Astrocyte (in vitro differentiated cells and primary cell): ENCODE results near the gene LRRC7. TPM values are rescaled to one million over a fixed set of nuclear protein-coding genes. Genes with fewer than 3 reads are reported as not detected.
A peak's percentile ranks its signal among the peaks of the same experiment; 100 is the strongest.

Experiments
- DNase-seq: peaks from one replicate; pipeline ENCODE4 v3.0.0-alpha.2; 2010; ENCODE audit warnings: low read depth
- FAIRE-seq: peaks from 2 replicates; lab custom pipeline; 2011; peaks lifted over from hg19 to GRCh38; lab: Jason Lieb, UNC
- H2AFZ ChIP-seq: 2 replicates; pipeline ENCODE4 v1.6.0; 2012; ENCODE audit warnings: low read depth, low read length, inconsistent platforms
- H3K27ac ChIP-seq: 2 replicates; pipeline ENCODE4 v1.5.1; 2011; ENCODE audit warnings: low read depth, low read length, inconsistent platforms
- H3K27me3 ChIP-seq: 2 replicates; pipeline ENCODE4 v1.6.0; 2011; ENCODE audit warnings: low read length, inconsistent platforms; ENCODE audit not compliant: insufficient read depth
- H3K36me3 ChIP-seq: 2 replicates; pipeline ENCODE4 v1.5.1; 2011; ENCODE audit warnings: low read length, inconsistent platforms; ENCODE audit not compliant: insufficient read depth
- H3K4me1 ChIP-seq: 2 replicates; pipeline ENCODE4 v1.5.1; 2011; ENCODE audit warnings: low read length, inconsistent platforms; ENCODE audit not compliant: insufficient read depth
- H3K4me2 ChIP-seq: 2 replicates; pipeline ENCODE4 v1.6.0; 2012; ENCODE audit warnings: low read length, inconsistent platforms
- H3K4me3 ChIP-seq: 2 replicates; pipeline ENCODE4 v1.5.1; 2011; ENCODE audit warnings: low read depth, mild to moderate bottlenecking, low read length, inconsistent platforms; ENCODE audit not compliant: insufficient read depth
- H3K79me2 ChIP-seq: 2 replicates; pipeline ENCODE4 v1.6.0; 2012; ENCODE audit warnings: mild to moderate bottlenecking, low read length, inconsistent platforms; ENCODE audit not compliant: insufficient read depth
- H3K9ac ChIP-seq: 2 replicates; pipeline ENCODE4 v1.6.0; 2012; ENCODE audit warnings: mild to moderate bottlenecking, low read length, inconsistent platforms
- H3K9me3 ChIP-seq: 2 replicates; pipeline ENCODE4 v1.5.1; 2012; ENCODE audit warnings: low read depth, mild to moderate bottlenecking, low read length, inconsistent platforms; ENCODE audit not compliant: insufficient read depth
- H4K20me1 ChIP-seq: 2 replicates; pipeline ENCODE4 v1.6.0; 2012; ENCODE audit warnings: low read length, inconsistent platforms; ENCODE audit not compliant: insufficient read depth
- H3K27ac Mint-ChIP-seq: one replicate; pipeline ENCODE4 v1.8.0; 2021; ENCODE audit warnings: mild to moderate bottlenecking, mixed read lengths; ENCODE audit not compliant: unreplicated experiment
- H3K27me3 Mint-ChIP-seq: one replicate; pipeline ENCODE4 v1.8.0; 2021; ENCODE audit warnings: low read depth, mixed read lengths; ENCODE audit not compliant: unreplicated experiment
- H3K36me3 Mint-ChIP-seq: one replicate; pipeline ENCODE4 v1.8.0; 2021; ENCODE audit warnings: low read depth, mixed read lengths; ENCODE audit not compliant: unreplicated experiment
- H3K4me1 Mint-ChIP-seq: one replicate; pipeline ENCODE4 v1.8.0; 2021; ENCODE audit warnings: low read depth, mixed read lengths; ENCODE audit not compliant: unreplicated experiment
- H3K4me3 Mint-ChIP-seq: one replicate; pipeline ENCODE4 v1.8.0; 2021; ENCODE audit warnings: mild to moderate bottlenecking, moderate library complexity, mixed read lengths; ENCODE audit not compliant: unreplicated experiment
- H3K9me3 Mint-ChIP-seq: one replicate; pipeline ENCODE4 v1.8.0; 2021; ENCODE audit warnings: mild to moderate bottlenecking, mixed read lengths; ENCODE audit not compliant: unreplicated experiment
- EZH2 ChIP-seq: IDR thresholded peaks from 2 replicates; pipeline ENCODE4 v1.6.1; 2012; ENCODE audit warnings: mild to moderate bottlenecking, low read length, inconsistent platforms; ENCODE audit not compliant: insufficient read depth
- total RNA-seq: library from RNA; stranded (reverse); gene quantifications from 2 replicates; pipeline ENCODE4 v1.2.1, GENCODE V29; 2021
- TF ChIP-seq, protein P1 (sequence below): IDR thresholded peaks from 2 replicates; pipeline ENCODE4 v1.5.1; 2011; ENCODE audit warnings: low read depth, mild to moderate bottlenecking, inconsistent platforms, low read length, moderate library complexity; ENCODE audit not compliant: insufficient read depth

Gene LRRC7
- total RNA-seq, 1 donor from 2014 or later: 0.27 TPM

GRCh38 chr1:70142075-70142474 is 574.4 kb downstream of the LRRC7 start:
- Mint-ChIP-seq H3K36me3 (no peaks in the 10 kb centered on the region), H3K4me3 (no peak overlapping the region), H3K4me1 (peaks cover 32% of the 10 kb centered on the region), H3K27ac (no peak overlapping the region), H3K27me3 (no peaks in the 10 kb centered on the region), H3K9me3 (no peaks in the 10 kb centered on the region)
- H3K4me1 ChIP-seq: peaks cover 4% of the 10 kb centered on the region
- no peaks in the 10 kb centered on the region for H3K27me3 ChIP-seq
- no peak overlapping the region for H2AFZ ChIP-seq
- no peak overlapping the region for H3K4me3 ChIP-seq
- H3K27ac ChIP-seq: no peak overlapping the region
- no peaks in the 10 kb centered on the region for H3K79me2 ChIP-seq
- H3K36me3 ChIP-seq: peaks cover 4% of the 10 kb centered on the region
- FAIRE-seq (no peak), DNase-seq (no peak)
- no peak overlapping the region for H3K9ac ChIP-seq
- H3K9me3 ChIP-seq: no peaks in the 10 kb centered on the region
- H4K20me1 ChIP-seq: no peaks in the 10 kb centered on the region
- H3K4me2 ChIP-seq: no peak overlapping the region
- TF ChIP-seq, protein P1, sequence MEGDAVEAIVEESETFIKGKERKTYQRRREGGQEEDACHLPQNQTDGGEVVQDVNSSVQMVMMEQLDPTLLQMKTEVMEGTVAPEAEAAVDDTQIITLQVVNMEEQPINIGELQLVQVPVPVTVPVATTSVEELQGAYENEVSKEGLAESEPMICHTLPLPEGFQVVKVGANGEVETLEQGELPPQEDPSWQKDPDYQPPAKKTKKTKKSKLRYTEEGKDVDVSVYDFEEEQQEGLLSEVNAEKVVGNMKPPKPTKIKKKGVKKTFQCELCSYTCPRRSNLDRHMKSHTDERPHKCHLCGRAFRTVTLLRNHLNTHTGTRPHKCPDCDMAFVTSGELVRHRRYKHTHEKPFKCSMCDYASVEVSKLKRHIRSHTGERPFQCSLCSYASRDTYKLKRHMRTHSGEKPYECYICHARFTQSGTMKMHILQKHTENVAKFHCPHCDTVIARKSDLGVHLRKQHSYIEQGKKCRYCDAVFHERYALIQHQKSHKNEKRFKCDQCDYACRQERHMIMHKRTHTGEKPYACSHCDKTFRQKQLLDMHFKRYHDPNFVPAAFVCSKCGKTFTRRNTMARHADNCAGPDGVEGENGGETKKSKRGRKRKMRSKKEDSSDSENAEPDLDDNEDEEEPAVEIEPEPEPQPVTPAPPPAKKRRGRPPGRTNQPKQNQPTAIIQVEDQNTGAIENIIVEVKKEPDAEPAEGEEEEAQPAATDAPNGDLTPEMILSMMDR: peak; percentile 9
- TF ChIP-seq EZH2: no peak

- H3K27ac Mint-ChIP-seq: peak overlapping the region; percentile 86
- FAIRE-seq (no peak), DNase-seq (peak; percentile 16)
- H2AFZ ChIP-seq: no peak overlapping the region
- peaks cover 2% of the 10 kb centered on the region for H3K36me3 Mint-ChIP-seq
- H3K9ac ChIP-seq: no peak overlapping the region
- H3K4me2 ChIP-seq: no peak overlapping the region
- no peak overlapping the region for H3K4me3 ChIP-seq
- no peak overlapping the region for H3K27ac ChIP-seq
- peaks cover 26% of the 10 kb centered on the region for H3K4me1 Mint-ChIP-seq
- H3K36me3 ChIP-seq: peaks cover 11% of the 10 kb centered on the region
- no peaks in the 10 kb centered on the region for H3K79me2 ChIP-seq
- TF ChIP-seq, protein P1: peak; percentile 30
- TF ChIP-seq EZH2: no peak
- H4K20me1 ChIP-seq: no peaks in the 10 kb centered on the region
- no peaks in the 10 kb centered on the region for H3K9me3 Mint-ChIP-seq
- no peaks in the 10 kb centered on the region for H3K27me3 ChIP-seq
- H3K27me3 Mint-ChIP-seq: no peaks in the 10 kb centered on the region
- H3K4me3 Mint-ChIP-seq: no peak overlapping the region
- H3K9me3 ChIP-seq: no peaks in the 10 kb centered on the region
- H3K4me1 ChIP-seq: peaks cover 4% of the 10 kb centered on the region
These were observed 575.4 kb downstream of the LRRC7 start for GRCh38 chr1:70143048-70143659.

- H4K20me1 ChIP-seq: no peaks in the 10 kb centered on the region
- no peak overlapping the region for H3K9ac ChIP-seq
- Mint-ChIP-seq H3K4me3 (no peak overlapping the region), H3K27me3 (no peaks in the 10 kb centered on the region), H3K9me3 (no peaks in the 10 kb centered on the region), H3K27ac (no peak overlapping the region), H3K4me1 (peaks cover 14% of the 10 kb centered on the region), H3K36me3 (peaks cover 2% of the 10 kb centered on the region)
- peaks cover 11% of the 10 kb centered on the region for H3K36me3 ChIP-seq
- TF ChIP-seq EZH2: no peak
- TF ChIP-seq, protein P1: no peak
- H3K27me3 ChIP-seq: no peaks in the 10 kb centered on the region
- no peaks in the 10 kb centered on the region for H3K79me2 ChIP-seq
- FAIRE-seq (no peak), DNase-seq (peak; percentile 34)
- no peak overlapping the region for H2AFZ ChIP-seq
- H3K27ac ChIP-seq: no peak overlapping the region
- no peak overlapping the region for H3K4me2 ChIP-seq
- H3K4me3 ChIP-seq: no peak overlapping the region
- H3K4me1 ChIP-seq: no peaks in the 10 kb centered on the region
- H3K9me3 ChIP-seq: no peaks in the 10 kb centered on the region
These were observed 578.8 kb downstream of the LRRC7 start for GRCh38 chr1:70146488-70146887.
